ENCODE results near the gene JMJD4.

Gene JMJD4

GRCh38 chr1:227776331-227776771 lies 41.2 kb upstream of the JMJD4 start:
- H3K79me2 ChIP-seq (ENCODE audit: control insufficient read depth, low read length): no peaks in the 10 kb centered on the region
- H3F3A ChIP-seq (ENCODE audit: control insufficient read depth, insufficient read depth): no peaks in the 10 kb centered on the region
- H3K27me3 ChIP-seq (ENCODE audit: control insufficient read depth, low read length): no peaks in the 10 kb centered on the region
- H3K4me1 ChIP-seq (ENCODE audit: control insufficient read depth, low read length): no peaks in the 10 kb centered on the region
- no peak overlapping the region for H3K4me2 ChIP-seq (ENCODE audit: low read length)
- H3K9me3 ChIP-seq (ENCODE audit: control insufficient read depth, insufficient read depth, low read length): no peaks in the 10 kb centered on the region
- no peaks in the 10 kb centered on the region for H3K36me3 ChIP-seq (ENCODE audit: control insufficient read depth, low read length)
- TF ChIP-seq CTCF (IDR thresholded peaks at IDR 0.05; ENCODE audit: low read depth, low read length, poor library complexity, severe bottlenecking) (no peak), EZH2phosphoT487 (IDR thresholded peaks at IDR 0.05; ENCODE audit: borderline replicate concordance, low read length) (no peak)
- no peak overlapping the region for H3K27ac ChIP-seq (ENCODE audit: low read depth, low read length)
- H3K9me2 ChIP-seq (replicated peaks; ENCODE audit: control insufficient read depth, low read length): no peaks in the 10 kb centered on the region
- H4K20me1 ChIP-seq (ENCODE audit: control insufficient read depth, insufficient read depth, low read depth, low read length): no peaks in the 10 kb centered on the region
- no peak overlapping the region for H3K4me3 ChIP-seq (ENCODE audit: low read length)

DNA sequence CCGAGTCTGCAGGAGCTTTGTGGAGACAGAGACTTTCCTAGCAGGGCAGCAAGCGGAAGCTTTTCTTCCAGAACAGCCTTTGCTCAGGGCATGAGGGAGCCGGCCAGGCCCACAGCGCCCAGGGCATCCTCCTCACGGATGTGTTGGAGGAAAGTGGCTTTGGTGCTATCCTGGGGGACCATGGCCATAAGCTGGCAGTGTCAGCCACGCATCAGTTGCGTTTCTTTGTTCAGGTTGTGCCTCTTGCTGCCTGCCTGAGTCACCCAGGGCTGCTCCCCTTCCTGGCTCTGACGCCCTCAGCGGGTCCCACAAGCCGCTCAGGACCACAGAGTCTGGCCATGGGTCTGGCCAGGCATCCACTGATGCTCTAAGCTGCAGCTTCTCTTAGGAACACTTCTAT lies 40.7 kb upstream of the JMJD4 start:
- H3K27ac ChIP-seq (ENCODE audit: low read depth, low read length): no peak overlapping the region
- H3K36me3 ChIP-seq (ENCODE audit: control insufficient read depth, low read length): no peaks in the 10 kb centered on the region
- no peaks in the 10 kb centered on the region for H4K20me1 ChIP-seq (ENCODE audit: control insufficient read depth, insufficient read depth, low read depth, low read length)
- no peaks in the 10 kb centered on the region for H3K79me2 ChIP-seq (ENCODE audit: control insufficient read depth, low read length)
- no peak for TF ChIP-seq EZH2phosphoT487 (IDR thresholded peaks at IDR 0.05; ENCODE audit: borderline replicate concordance, low read length)
- no peak for TF ChIP-seq CTCF (IDR thresholded peaks at IDR 0.05; ENCODE audit: low read depth, low read length, poor library complexity, severe bottlenecking)
- no peaks in the 10 kb centered on the region for H3F3A ChIP-seq (ENCODE audit: control insufficient read depth, insufficient read depth)
- no peak overlapping the region for H3K4me3 ChIP-seq (ENCODE audit: low read length)
- no peak overlapping the region for H3K4me2 ChIP-seq (ENCODE audit: low read length)
- no peaks in the 10 kb centered on the region for H3K27me3 ChIP-seq (ENCODE audit: control insufficient read depth, low read length)
- no peaks in the 10 kb centered on the region for H3K9me3 ChIP-seq (ENCODE audit: control insufficient read depth, insufficient read depth, low read length)
- no peaks in the 10 kb centered on the region for H3K9me2 ChIP-seq (replicated peaks; ENCODE audit: control insufficient read depth, low read length)
- no peaks in the 10 kb centered on the region for H3K4me1 ChIP-seq (ENCODE audit: control insufficient read depth, low read length)

- Histone ChIP-seq H3K9me2 (replicated peaks; ENCODE audit: control insufficient read depth, low read length) (no peaks in the 10 kb centered on the region), H3F3A (ENCODE audit: control insufficient read depth, insufficient read depth) (no peaks in the 10 kb centered on the region), H3K4me2 (ENCODE audit: low read length) (no peak overlapping the region), H3K4me1 (ENCODE audit: control insufficient read depth, low read length) (no peaks in the 10 kb centered on the region), H4K20me1 (ENCODE audit: control insufficient read depth, insufficient read depth, low read depth, low read length) (no peaks in the 10 kb centered on the region), H3K9me3 (ENCODE audit: control insufficient read depth, insufficient read depth, low read length) (no peaks in the 10 kb centered on the region), H3K27ac (ENCODE audit: low read depth, low read length) (no peak overlapping the region), H3K4me3 (ENCODE audit: low read length) (no peak overlapping the region), H3K36me3 (ENCODE audit: control insufficient read depth, low read length) (no peaks in the 10 kb centered on the region), H3K27me3 (ENCODE audit: control insufficient read depth, low read length) (no peaks in the 10 kb centered on the region), H3K79me2 (ENCODE audit: control insufficient read depth, low read length) (no peaks in the 10 kb centered on the region)
- TF ChIP-seq EZH2phosphoT487 (IDR thresholded peaks at IDR 0.05; ENCODE audit: borderline replicate concordance, low read length): no peak
- TF ChIP-seq CTCF (IDR thresholded peaks at IDR 0.05; ENCODE audit: low read depth, low read length, poor library complexity, severe bottlenecking): no peak
These were observed 39.9 kb upstream of the JMJD4 start for GRCh38 chr1:227774821-227775661.

All from DOHH2 (cell line).